Vagina (tissue), 2 donors: ENCODE results near the gene PPP1R13B. TPM values are rescaled to one million over a fixed set of nuclear protein-coding genes. Genes with fewer than 3 reads are reported as not detected.
"Not testable (repeated sequence)": the region's sequence is repeated elsewhere in the genome, so short reads cannot be mapped to it uniquely, and the experiment has no call there.

Experiments used
- DNase-seq, 2 donors: peaks; one replicate each; pipeline ENCODE4 v3.0.0-alpha.2; 2017; ENCODE audit errors: extremely low spot score in 2 of 2
- H3K27ac ChIP-seq: fragments of 200-600 bp; sonication (generic); one replicate; pipeline ENCODE4 v1.5.1; 2019
- H3K27me3 ChIP-seq: fragments of 200-600 bp; sonication (generic); one replicate; pipeline ENCODE4 v1.5.1; 2019
- H3K36me3 ChIP-seq, 2 donors: fragments of 200-600 bp; sonication (generic); one replicate each; pipeline ENCODE4 v1.5.1; 2017 to 2019
- H3K4me1 ChIP-seq: fragments of 200-600 bp; sonication (generic); one replicate; pipeline ENCODE4 v1.5.1; 2019
- H3K4me3 ChIP-seq, 2 donors: fragments of 200-600 bp; sonication (generic); 1 replicate in 1 of 2; 2 replicates in 1 of 2; pipeline ENCODE4 v1.5.1; 2016 to 2019
- H3K9me3 ChIP-seq: fragments of 200-600 bp; sonication (generic); one replicate; pipeline ENCODE4 v1.5.1; 2019
- CTCF ChIP-seq, 3 experiments: fragments of 450-650 bp in 2 of 3; fragments of 200-600 bp in 1 of 3; sonication (generic) in 1 of 3; IDR thresholded peaks; one replicate each; pipeline ENCODE4 v1.5.1; 2017 to 2019; ENCODE audit warnings: antibody characterized with exemption in 3 of 3, mild to moderate bottlenecking in 2 of 3, moderate library complexity in 2 of 3
- POLR2A ChIP-seq, 2 donors: fragments of 450-650 bp; IDR thresholded peaks; one replicate each; pipeline ENCODE4 v1.6.1; 2017; ENCODE audit warnings: antibody characterized with exemption in 2 of 2, mild to moderate bottlenecking in 2 of 2, moderate library complexity in 2 of 2
- POLR2AphosphoS5 ChIP-seq, 2 donors: sonication (generic); formaldehyde crosslinking; IDR thresholded peaks; one replicate each; pipeline ENCODE4 v1.9.0; 2017; ENCODE audit warnings: antibody characterized with exemption in 2 of 2, mild to moderate bottlenecking in 2 of 2, low read depth in 1 of 2; ENCODE audit not compliant: insufficient read depth in 1 of 2
- intact Hi-C: fragments of 100-400 bp; cut with DNase I; formaldehyde crosslinking; loops from one replicate; pipeline ENCODE4 v1.15.1; 2023
- total RNA-seq: library from RNA; depleted of rRNA; stranded (reverse); fragments of >200 nt; gene quantifications from one replicate; pipeline ENCODE4 v1.2.3, GENCODE V29; 2016

Gene PPP1R13B
- total RNA-seq, 1 donor from 2014 or later: 34.1 TPM

GRCh38 chr14:103694572-103695026 lies 152.8 kb downstream of the PPP1R13B start:
- Histone ChIP-seq H3K9me3 (no peaks in the 10 kb centered on the region), H3K4me3 (no peak overlapping the region), H3K4me1 (peaks cover 69% of the 10 kb centered on the region), H3K36me3 (peaks cover 7 to 34% of the 10 kb centered on the region in 2 donors), H3K27me3 (no peaks in the 10 kb centered on the region), H3K27ac (no peak overlapping the region)
- intact Hi-C loops: no loop called here
- TF ChIP-seq CTCF (IDR thresholded peaks at IDR 0.05): no peak
- no peak for TF ChIP-seq POLR2A (IDR thresholded peaks at IDR 0.05)
- no peak for TF ChIP-seq POLR2AphosphoS5 (IDR thresholded peaks at IDR 0.05; ENCODE audit: insufficient read depth in 1 of 2, low read depth in 1 of 2)
- DNase-seq: no peak

- DNase-seq: no peak
- TF ChIP-seq POLR2AphosphoS5 (IDR thresholded peaks at IDR 0.05; ENCODE audit: insufficient read depth in 1 of 2, low read depth in 1 of 2): peak in 1 of 2 donors; percentile 25
- no peak for TF ChIP-seq POLR2A (IDR thresholded peaks at IDR 0.05)
- intact Hi-C loops: no loop called here
- Histone ChIP-seq H3K9me3 (no peaks in the 10 kb centered on the region), H3K4me1 (peaks cover 60% of the 10 kb centered on the region), H3K4me3 (no peak overlapping the region), H3K27ac (no peak overlapping the region), H3K27me3 (no peaks in the 10 kb centered on the region), H3K36me3 (peaks cover 7 to 24% of the 10 kb centered on the region in 2 donors)
These were observed 153.9 kb downstream of the PPP1R13B start for GRCh38 chr14:103693515-103693914.

GRCh38 chr14:103692871-103693270 lies 154.5 kb downstream of the PPP1R13B start:
- no peaks in the 10 kb centered on the region for H3K27me3 ChIP-seq
- peaks cover 7 to 23% of the 10 kb centered on the region in 2 donors for H3K36me3 ChIP-seq
- peak; percentile 85 to 91 for DNase-seq
- TF ChIP-seq CTCF (IDR thresholded peaks at IDR 0.05) (no peak), POLR2A (IDR thresholded peaks at IDR 0.05) (no peak), POLR2AphosphoS5 (IDR thresholded peaks at IDR 0.05; ENCODE audit: insufficient read depth in 1 of 2, low read depth in 1 of 2) (no peak)
- no peaks in the 10 kb centered on the region for H3K9me3 ChIP-seq
- H3K27ac ChIP-seq: no peak overlapping the region
- H3K4me3 ChIP-seq: no peak overlapping the region
- intact Hi-C loops: no loop called here
- H3K4me1 ChIP-seq: peaks cover 53% of the 10 kb centered on the region

- no peaks in the 10 kb centered on the region for H3K9me3 ChIP-seq
- no peak overlapping the region for H3K27ac ChIP-seq
- intact Hi-C loops: no loop called here
- TF ChIP-seq POLR2A (IDR thresholded peaks at IDR 0.05) (no peak), CTCF (IDR thresholded peaks at IDR 0.05) (no peak), POLR2AphosphoS5 (IDR thresholded peaks at IDR 0.05; ENCODE audit: insufficient read depth in 1 of 2, low read depth in 1 of 2) (no peak)
- no peaks in the 10 kb centered on the region for H3K27me3 ChIP-seq
- no peak overlapping the region for H3K4me3 ChIP-seq
- H3K4me1 ChIP-seq: peaks cover 46% of the 10 kb centered on the region
- peaks cover 7 to 30% of the 10 kb centered on the region in 2 donors for H3K36me3 ChIP-seq
- no peak for DNase-seq
These were observed 155.2 kb downstream of the PPP1R13B start for GRCh38 chr14:103692159-103692558.

- not testable (repeated sequence) for DNase-seq
- peaks cover 7 to 35% of the 10 kb centered on the region in 2 donors for H3K36me3 ChIP-seq
- H3K4me1 ChIP-seq: peaks cover 41% of the 10 kb centered on the region
These were observed 155.7 kb downstream of the PPP1R13B start for GRCh38 chr14:103691655-103692054.

GRCh38 chr14:103690332-103690731 lies 157.0 kb downstream of the PPP1R13B start:
- no peak for DNase-seq
- Histone ChIP-seq H3K27me3 (no peaks in the 10 kb centered on the region), H3K4me3 (no peak overlapping the region), H3K4me1 (peaks cover 28% of the 10 kb centered on the region), H3K9me3 (no peaks in the 10 kb centered on the region), H3K36me3 (peaks cover 7 to 48% of the 10 kb centered on the region in 2 donors), H3K27ac (no peak overlapping the region)
- TF ChIP-seq POLR2A (IDR thresholded peaks at IDR 0.05): no peak
- TF ChIP-seq CTCF (IDR thresholded peaks at IDR 0.05): no peak
- TF ChIP-seq POLR2AphosphoS5 (IDR thresholded peaks at IDR 0.05; ENCODE audit: insufficient read depth in 1 of 2, low read depth in 1 of 2): no peak
- intact Hi-C loops: no loop called here

More at GRCh38 chr14:103691655-103692054, 155.7 kb downstream of the PPP1R13B start:
- H3K27me3 ChIP-seq, H3K9me3 ChIP-seq, intact Hi-C loops, H3K27ac ChIP-seq, H3K4me3 ChIP-seq: not testable (repeated sequence)
